ENCODE measurements around the gene RIOK3. TPM values are rescaled to one million over a fixed set of nuclear protein-coding genes. Genes with fewer than 3 reads are reported as not detected.

The RIOK3 gene
- total RNA-seq, 2 donors from 2014 or later = 76.6 to 165 TPM

- intact Hi-C loops (cut with DNase I) = no loop called here
- DNase-seq = no peak
- H3K36me3 ChIP-seq = no peaks in the 10 kb centered on the region
- no peak overlapping the region for H3K4me3 ChIP-seq
- TF ChIP-seq CTCF (IDR thresholded peaks at IDR 0.05) = no peak
- no peaks in the 10 kb centered on the region for H3K4me1 ChIP-seq
- no peaks in the 10 kb centered on the region for H3K27me3 ChIP-seq
- H3K9me3 ChIP-seq = no peaks in the 10 kb centered on the region
- H3K9ac ChIP-seq (ENCODE audit: low read depth in 2 of 2, low read length in 2 of 2) = no peak overlapping the region
- no peak overlapping the region for H3K27ac ChIP-seq
These were observed 37.6 kb upstream of the RIOK3 start for GRCh38 chr18:23415515-23415914.

GRCh38 chr18:23416298-23416697 is 36.8 kb upstream of the RIOK3 start:
- Histone ChIP-seq H3K36me3 (no peaks in the 10 kb centered on the region), H3K27ac (no peak overlapping the region), H3K4me1 (no peaks in the 10 kb centered on the region), H3K4me3 (no peak overlapping the region), H3K9me3 (no peaks in the 10 kb centered on the region), H3K9ac (ENCODE audit: low read depth in 2 of 2, low read length in 2 of 2) (no peak overlapping the region), H3K27me3 (no peaks in the 10 kb centered on the region)
- TF ChIP-seq CTCF (IDR thresholded peaks at IDR 0.05) = no peak
- intact Hi-C loops (cut with DNase I) = no loop called here
- no peak for DNase-seq

GRCh38 chr18:23421277-23421676 is 31.8 kb upstream of the RIOK3 start:
- peak; percentile 48 for DNase-seq
- no peak for TF ChIP-seq CTCF (IDR thresholded peaks at IDR 0.05)
- intact Hi-C loops (cut with DNase I) = no loop called here

GRCh38 chr18:23422751-23423418 is 30.2 kb upstream of the RIOK3 start:
- H3K4me1 ChIP-seq = no peaks in the 10 kb centered on the region
- no peaks in the 10 kb centered on the region for H3K36me3 ChIP-seq
- intact Hi-C loops (cut with DNase I) = no loop called here
- TF ChIP-seq CTCF (IDR thresholded peaks at IDR 0.05) = no peak
- peak overlapping the region; percentile 24 for H3K27ac ChIP-seq
- H3K9me3 ChIP-seq = no peaks in the 10 kb centered on the region
- H3K27me3 ChIP-seq = no peaks in the 10 kb centered on the region
- peak; percentile 77 for DNase-seq
- no peak overlapping the region for H3K4me3 ChIP-seq
- no peak overlapping the region for H3K9ac ChIP-seq (ENCODE audit: low read depth in 2 of 2, low read length in 2 of 2)

More at GRCh38 chr18:23421277-23421676, 31.8 kb upstream of the RIOK3 start:
- Histone ChIP-seq H3K4me3 (no peak overlapping the region), H3K36me3 (no peaks in the 10 kb centered on the region), H3K27me3 (no peaks in the 10 kb centered on the region), H3K27ac (no peak overlapping the region), H3K9ac (ENCODE audit: low read depth in 2 of 2, low read length in 2 of 2) (no peak overlapping the region), H3K9me3 (no peaks in the 10 kb centered on the region), H3K4me1 (no peaks in the 10 kb centered on the region)

- Histone ChIP-seq H3K4me3 (no peak overlapping the region), H3K9me3 (no peaks in the 10 kb centered on the region), H3K4me1 (no peaks in the 10 kb centered on the region), H3K27me3 (no peaks in the 10 kb centered on the region), H3K9ac (ENCODE audit: low read depth in 2 of 2, low read length in 2 of 2) (no peak overlapping the region), H3K36me3 (no peaks in the 10 kb centered on the region), H3K27ac (no peak overlapping the region)
- intact Hi-C loops (cut with DNase I) = no loop called here
- no peak for DNase-seq
- no peak for TF ChIP-seq CTCF (IDR thresholded peaks at IDR 0.05)
These were observed 28.5 kb upstream of the RIOK3 start for GRCh38 chr18:23424616-23425015.
